ENCODE measurements around the gene CTSF.
"Not testable (repeated sequence)": the region's sequence is repeated elsewhere in the genome, so short reads cannot be mapped to it uniquely, and the experiment has no call there.

The CTSF gene

GRCh38 chr11:66589996-66590675 is 21.7 kb upstream of the CTSF start:
- DNase-seq (ENCODE audit: low read depth): no peak

GRCh38 chr11:66589315-66589714 is 20.9 kb upstream of the CTSF start:
- DNase-seq (ENCODE audit: low read depth): not testable (repeated sequence)

- DNase-seq (ENCODE audit: low read depth): no peak
These were observed 17.7 kb upstream of the CTSF start for GRCh38 chr11:66586136-66586535.

- not testable (repeated sequence) for DNase-seq (ENCODE audit: low read depth)
These were observed 17.0 kb upstream of the CTSF start for GRCh38 chr11:66585447-66585846.

- DNase-seq (ENCODE audit: low read depth): not testable (repeated sequence)
These were observed 14.2 kb upstream of the CTSF start for GRCh38 chr11:66582565-66583147.

GRCh38 chr11:66581261-66581660 is 12.9 kb upstream of the CTSF start:
- DNase-seq (ENCODE audit: low read depth): no peak

GRCh38 chr11:66580803-66581202 is 12.4 kb upstream of the CTSF start:
- DNase-seq (ENCODE audit: low read depth): no peak

GRCh38 chr11:66579017-66579606 is 10.7 kb upstream of the CTSF start:
- peak; percentile 32 for DNase-seq (ENCODE audit: low read depth)

GRCh38 chr11:66570850-66571180 is 2.4 kb upstream of the CTSF start:
- no peak for DNase-seq (ENCODE audit: low read depth)

- no peak for DNase-seq (ENCODE audit: low read depth)
These were observed 1.9 kb upstream of the CTSF start for GRCh38 chr11:66570079-66570849.

GRCh38 chr11:66569076-66569475 is 670 bp upstream of the CTSF start:
- DNase-seq (ENCODE audit: low read depth): no peak

- DNase-seq (ENCODE audit: low read depth): no peak
These were observed 651 bp downstream of the CTSF start for GRCh38 chr11:66567787-66568123.

GRCh38 chr11:66566221-66566620 is 2.2 kb downstream of the CTSF start:
- DNase-seq (ENCODE audit: low read depth): no peak

- no peak for DNase-seq (ENCODE audit: low read depth)
These were observed 3.4 kb downstream of the CTSF start for GRCh38 chr11:66564984-66565383.

GRCh38 chr11:66564538-66564937 is 3.9 kb downstream of the CTSF start:
- no peak for DNase-seq (ENCODE audit: low read depth)

GRCh38 chr11:66563832-66564231 is 4.6 kb downstream of the CTSF start:
- no peak for DNase-seq (ENCODE audit: low read depth)

GRCh38 chr11:66562907-66563583 is 5.4 kb downstream of the CTSF start:
- no peak for DNase-seq (ENCODE audit: low read depth)

GRCh38 chr11:66562275-66562674 is 6.1 kb downstream of the CTSF start:
- no peak for DNase-seq (ENCODE audit: low read depth)

GRCh38 chr11:66561975-66562248 is 6.5 kb downstream of the CTSF start:
- DNase-seq (ENCODE audit: low read depth): no peak

GRCh38 chr11:66561178-66561974 is 7.0 kb downstream of the CTSF start:
- no peak for DNase-seq (ENCODE audit: low read depth)

- no peak for DNase-seq (ENCODE audit: low read depth)
These were observed 8.3 kb downstream of the CTSF start for GRCh38 chr11:66559866-66560676.
